ENCODE results near the gene WDR76. TPM values are rescaled to one million over a fixed set of nuclear protein-coding genes. Genes with fewer than 3 reads are reported as not detected.

Gene WDR76
- total RNA-seq, 1 donor from 2014 or later, result 4.5 TPM

DNA sequence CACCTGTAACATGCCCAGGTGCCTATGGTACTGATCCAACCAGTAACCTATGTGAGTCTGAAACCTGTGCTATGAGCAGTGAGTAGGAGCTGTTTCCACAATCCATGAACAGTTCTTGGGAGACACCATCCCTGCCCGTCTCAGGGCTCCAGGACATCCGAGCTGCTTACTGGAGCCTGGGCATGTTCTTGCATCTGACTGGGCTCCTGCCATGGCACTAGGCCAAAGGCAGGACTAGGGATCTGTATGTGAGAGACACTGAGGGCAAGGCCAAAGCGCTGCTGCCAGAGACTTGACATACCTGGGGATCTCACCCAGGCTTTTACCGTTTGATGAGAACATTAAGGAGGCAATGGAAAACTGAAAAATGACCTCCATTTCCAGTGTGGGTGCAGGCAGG, 59.8 kb downstream of the WDR76 start:
- DNase-seq (ENCODE audit: low read depth), result no peak
- TF ChIP-seq, protein P1, sequence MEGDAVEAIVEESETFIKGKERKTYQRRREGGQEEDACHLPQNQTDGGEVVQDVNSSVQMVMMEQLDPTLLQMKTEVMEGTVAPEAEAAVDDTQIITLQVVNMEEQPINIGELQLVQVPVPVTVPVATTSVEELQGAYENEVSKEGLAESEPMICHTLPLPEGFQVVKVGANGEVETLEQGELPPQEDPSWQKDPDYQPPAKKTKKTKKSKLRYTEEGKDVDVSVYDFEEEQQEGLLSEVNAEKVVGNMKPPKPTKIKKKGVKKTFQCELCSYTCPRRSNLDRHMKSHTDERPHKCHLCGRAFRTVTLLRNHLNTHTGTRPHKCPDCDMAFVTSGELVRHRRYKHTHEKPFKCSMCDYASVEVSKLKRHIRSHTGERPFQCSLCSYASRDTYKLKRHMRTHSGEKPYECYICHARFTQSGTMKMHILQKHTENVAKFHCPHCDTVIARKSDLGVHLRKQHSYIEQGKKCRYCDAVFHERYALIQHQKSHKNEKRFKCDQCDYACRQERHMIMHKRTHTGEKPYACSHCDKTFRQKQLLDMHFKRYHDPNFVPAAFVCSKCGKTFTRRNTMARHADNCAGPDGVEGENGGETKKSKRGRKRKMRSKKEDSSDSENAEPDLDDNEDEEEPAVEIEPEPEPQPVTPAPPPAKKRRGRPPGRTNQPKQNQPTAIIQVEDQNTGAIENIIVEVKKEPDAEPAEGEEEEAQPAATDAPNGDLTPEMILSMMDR (IDR thresholded peaks at IDR 0.05; ENCODE audit: insufficient read depth, low read length, poor library complexity, severe bottlenecking), result no peak
- no peaks in the 10 kb centered on the region for H3K27me3 ChIP-seq (ENCODE audit: control insufficient read depth, insufficient read depth, low read length)
- no peaks in the 10 kb centered on the region for H3K36me3 ChIP-seq (ENCODE audit: control insufficient read depth, insufficient read depth, low read length)
- no peak overlapping the region for H3K4me3 ChIP-seq (ENCODE audit: low read depth, low read length)

DNA sequence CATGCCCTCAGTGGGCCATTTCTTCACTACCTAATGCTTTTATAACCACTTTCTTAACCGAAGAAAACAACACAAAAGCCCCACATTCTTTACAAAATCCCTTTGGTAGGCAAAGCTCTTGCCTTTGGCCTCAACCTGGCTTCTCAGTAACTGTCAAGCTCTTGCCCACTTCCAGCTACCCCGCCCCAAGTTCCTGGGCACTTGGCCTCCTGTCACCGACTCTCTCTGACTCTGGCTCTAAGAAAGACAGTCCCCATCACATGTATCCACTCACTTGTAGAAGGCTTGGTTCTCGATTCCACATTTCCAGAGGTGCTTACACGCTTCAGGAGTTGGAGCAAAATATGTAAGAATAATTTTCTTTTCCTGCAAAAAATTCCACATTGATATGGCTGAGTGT, 61.1 kb downstream of the WDR76 start:
- Histone ChIP-seq H3K27me3 (ENCODE audit: control insufficient read depth, insufficient read depth, low read length) (no peaks in the 10 kb centered on the region), H3K36me3 (ENCODE audit: control insufficient read depth, insufficient read depth, low read length) (no peaks in the 10 kb centered on the region), H3K4me3 (ENCODE audit: low read depth, low read length) (no peak overlapping the region)
- DNase-seq (ENCODE audit: low read depth), result no peak
- TF ChIP-seq, protein P1 (IDR thresholded peaks at IDR 0.05; ENCODE audit: insufficient read depth, low read length, poor library complexity, severe bottlenecking), result no peak

DNA sequence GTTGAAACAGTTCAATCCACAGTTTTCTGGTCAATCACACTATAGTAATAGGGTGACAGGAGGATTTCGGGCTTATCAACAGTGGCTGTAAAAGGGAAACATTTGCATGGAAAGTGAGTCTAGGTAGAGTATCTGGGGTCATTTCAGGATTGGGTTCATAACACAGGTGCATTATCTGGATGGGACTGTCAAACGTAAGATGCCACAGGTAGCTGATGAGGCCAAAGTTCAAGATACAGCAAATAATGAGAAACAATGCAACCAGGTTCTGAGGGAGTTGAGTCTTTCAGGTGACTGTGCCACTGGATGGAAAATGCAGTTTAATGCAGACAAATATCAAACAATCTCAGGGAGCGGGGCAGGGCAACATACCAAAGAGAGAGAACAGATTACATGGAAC, 62.2 kb downstream of the WDR76 start:
- Histone ChIP-seq H3K4me3 (ENCODE audit: low read depth, low read length) (no peak overlapping the region), H3K27me3 (ENCODE audit: control insufficient read depth, insufficient read depth, low read length) (no peaks in the 10 kb centered on the region), H3K36me3 (ENCODE audit: control insufficient read depth, insufficient read depth, low read length) (no peaks in the 10 kb centered on the region)
- TF ChIP-seq, protein P1 (IDR thresholded peaks at IDR 0.05; ENCODE audit: insufficient read depth, low read length, poor library complexity, severe bottlenecking), result no peak
- DNase-seq (ENCODE audit: low read depth), result no peak

DNA sequence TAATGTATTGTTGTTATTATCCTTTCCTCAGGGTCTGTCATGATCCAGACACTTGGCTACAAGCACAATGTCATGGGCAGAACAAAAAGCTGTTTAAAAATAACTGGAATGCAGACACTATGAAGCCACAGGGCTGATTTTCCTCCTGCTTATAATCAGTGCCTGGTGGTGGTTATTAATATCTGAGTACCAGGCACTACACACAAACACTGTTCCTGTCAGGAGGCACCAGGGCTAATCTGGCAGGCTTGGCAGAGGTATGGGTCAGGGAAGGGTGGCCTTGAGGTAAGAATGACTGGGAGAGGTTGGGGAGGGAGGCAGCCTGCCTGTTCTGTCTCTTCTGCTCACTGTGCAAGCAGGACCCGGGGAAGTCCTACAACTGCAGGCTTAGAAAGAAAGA, 67.2 kb downstream of the WDR76 start:
- no peak overlapping the region for H3K4me3 ChIP-seq (ENCODE audit: low read depth, low read length)
- no peak for DNase-seq (ENCODE audit: low read depth)
- H3K27me3 ChIP-seq (ENCODE audit: control insufficient read depth, insufficient read depth, low read length), result no peaks in the 10 kb centered on the region
- TF ChIP-seq, protein P1 (IDR thresholded peaks at IDR 0.05; ENCODE audit: insufficient read depth, low read length, poor library complexity, severe bottlenecking), result no peak
- no peaks in the 10 kb centered on the region for H3K36me3 ChIP-seq (ENCODE audit: control insufficient read depth, insufficient read depth, low read length)

DNA sequence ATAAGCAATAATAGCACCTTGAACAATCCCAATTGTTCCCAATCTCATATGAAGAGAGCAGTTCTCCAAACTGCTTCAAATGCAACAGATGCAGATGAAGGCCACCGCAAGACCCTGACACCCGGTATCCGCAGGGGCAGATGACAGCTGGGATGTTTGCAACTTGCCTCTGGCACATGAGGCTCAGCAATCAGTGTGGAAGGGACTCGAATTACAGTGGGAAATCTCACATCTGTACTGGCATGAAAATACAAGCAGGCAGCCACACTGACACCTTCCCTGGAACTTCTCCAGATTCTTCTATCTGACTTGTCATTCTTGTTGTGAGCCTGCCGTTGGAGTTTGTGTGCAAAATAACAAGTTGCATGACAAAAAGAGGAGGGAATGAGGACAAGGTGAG, 68.8 kb downstream of the WDR76 start:
- no peak overlapping the region for H3K4me3 ChIP-seq (ENCODE audit: low read depth, low read length)
- TF ChIP-seq, protein P1 (IDR thresholded peaks at IDR 0.05; ENCODE audit: insufficient read depth, low read length, poor library complexity, severe bottlenecking), result no peak
- no peak for DNase-seq (ENCODE audit: low read depth)
- H3K36me3 ChIP-seq (ENCODE audit: control insufficient read depth, insufficient read depth, low read length), result no peaks in the 10 kb centered on the region
- no peaks in the 10 kb centered on the region for H3K27me3 ChIP-seq (ENCODE audit: control insufficient read depth, insufficient read depth, low read length)

DNA sequence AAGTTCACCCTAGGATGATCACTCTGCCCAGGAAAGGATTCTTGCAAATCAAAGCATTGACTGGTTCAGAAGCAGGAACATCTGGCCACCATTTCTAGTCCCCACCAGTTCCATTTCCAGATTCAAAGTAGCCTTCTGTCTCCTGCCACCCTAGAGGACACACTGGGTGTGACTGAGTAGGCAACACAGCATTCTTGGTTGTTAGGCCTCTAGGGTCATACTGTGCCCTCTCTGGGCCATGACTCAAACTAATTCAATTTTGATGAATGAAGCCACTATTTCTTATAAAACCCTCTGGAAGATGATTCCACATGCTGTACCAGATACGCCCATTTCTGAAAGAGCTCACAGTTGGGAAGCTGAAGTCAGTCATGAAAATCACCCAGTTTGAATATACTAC, 69.7 kb downstream of the WDR76 start:
- H3K4me3 ChIP-seq (ENCODE audit: low read depth, low read length), result no peak overlapping the region
- H3K27me3 ChIP-seq (ENCODE audit: control insufficient read depth, insufficient read depth, low read length), result no peaks in the 10 kb centered on the region
- no peak for DNase-seq (ENCODE audit: low read depth)
- TF ChIP-seq, protein P1 (IDR thresholded peaks at IDR 0.05; ENCODE audit: insufficient read depth, low read length, poor library complexity, severe bottlenecking), result no peak
- H3K36me3 ChIP-seq (ENCODE audit: control insufficient read depth, insufficient read depth, low read length), result no peaks in the 10 kb centered on the region

Measured in kidney epithelial cell (primary cell).